Neural progenitor cell (in vitro differentiated cells): ENCODE results near the gene TPCN1. TPM values are rescaled to one million over a fixed set of nuclear protein-coding genes. Genes with fewer than 3 reads are reported as not detected.

Experiments
- DNase-seq: peaks from one replicate; pipeline ENCODE4 v3.0.0-alpha.2; 2016; ENCODE audit warnings: low spot score
- H2AFZ ChIP-seq: fragments of 200-600 bp; sonication (generic); replicated peaks from 2 replicates; pipeline ENCODE4 v1.6.1; 2016; ENCODE audit warnings: antibody characterized with exemption
- H3F3A ChIP-seq: fragments of 200-600 bp; sonication (generic); 2 replicates; pipeline ENCODE4 v1.6.1; 2016; ENCODE audit warnings: antibody characterized with exemption, low read depth
- H3K27ac ChIP-seq: fragments of 200-600 bp; sonication (generic); 2 replicates; pipeline ENCODE4 v1.5.1; 2016; ENCODE audit warnings: mild to moderate bottlenecking
- H3K27me3 ChIP-seq: fragments of 200-600 bp; sonication (generic); 2 replicates; pipeline ENCODE4 v1.6.1; 2016; ENCODE audit warnings: mild to moderate bottlenecking, moderate library complexity
- H3K36me3 ChIP-seq: fragments of 200-600 bp; sonication (generic); 2 replicates; pipeline ENCODE4 v1.5.1; 2016
- H3K4me1 ChIP-seq: fragments of 200-600 bp; sonication (generic); 2 replicates; pipeline ENCODE4 v1.6.1; 2016; ENCODE audit warnings: mixed run types
- H3K4me2 ChIP-seq: fragments of 200-600 bp; sonication (generic); 2 replicates; pipeline ENCODE4 v1.6.1; 2016
- H3K4me3 ChIP-seq: fragments of 200-600 bp; sonication (generic); 2 replicates; pipeline ENCODE4 v1.5.1; 2016
- H3K79me2 ChIP-seq: fragments of 200-600 bp; sonication (generic); 2 replicates; pipeline ENCODE4 v1.6.1; 2016; ENCODE audit warnings: low read depth
- H3K9ac ChIP-seq: fragments of 200-600 bp; sonication (generic); 2 replicates; pipeline ENCODE4 v1.6.1; 2016
- H3K9me3 ChIP-seq: fragments of 200-600 bp; sonication (generic); 2 replicates; pipeline ENCODE4 v1.5.1; 2016; ENCODE audit warnings: low read depth
- H4K20me1 ChIP-seq: fragments of 200-600 bp; sonication (generic); 2 replicates; pipeline ENCODE4 v1.6.1; 2016; ENCODE audit warnings: low read depth
- H3K27ac Mint-ChIP-seq: 3 replicates; pipeline ENCODE4 v1.8.0; 2021; ENCODE audit warnings: mixed read lengths
- H3K27me3 Mint-ChIP-seq: 2 replicates; pipeline ENCODE4 v1.8.0; 2022; ENCODE audit warnings: low read depth, mild to moderate bottlenecking, inconsistent platforms, moderate library complexity, mixed read lengths; ENCODE audit not compliant: insufficient read depth
- H3K36me3 Mint-ChIP-seq: 3 replicates; pipeline ENCODE4 v1.8.0; 2021; ENCODE audit warnings: mixed read lengths
- H3K4me1 Mint-ChIP-seq: 3 replicates; pipeline ENCODE4 v1.8.0; 2021; ENCODE audit warnings: mixed read lengths
- H3K4me3 Mint-ChIP-seq: 3 replicates; pipeline ENCODE4 v1.8.0; 2021; ENCODE audit warnings: mild to moderate bottlenecking, moderate library complexity, mixed read lengths
- H3K9me3 Mint-ChIP-seq: 3 replicates; pipeline ENCODE4 v1.8.0; 2020; ENCODE audit warnings: mixed read lengths
- EZH2 ChIP-seq: fragments of 200-600 bp; sonication (generic); IDR thresholded peaks from 2 replicates; pipeline ENCODE4 v1.6.1; 2017; ENCODE audit warnings: antibody characterized with exemption, mild to moderate bottlenecking, moderate library complexity
- EZH2phosphoT487 ChIP-seq: fragments of 200-600 bp; sonication (generic); IDR thresholded peaks from 2 replicates; pipeline ENCODE4 v1.6.1; 2017; ENCODE audit warnings: antibody characterized with exemption
- total RNA-seq: library from RNA; depleted of rRNA; stranded (reverse); fragments of >200 nt; gene quantifications from 2 replicates; pipeline ENCODE4 v1.2.3, GENCODE V29; 2015; ENCODE audit warnings: low replicate concordance
- TF ChIP-seq, protein P1 (sequence below): fragments of 200-600 bp; sonication (generic); IDR thresholded peaks from 2 replicates; pipeline ENCODE4 v1.5.1; 2017; ENCODE audit warnings: antibody characterized with exemption, mild to moderate bottlenecking

Gene TPCN1
- total RNA-seq, 1 donor from 2014 or later: 12.2 TPM

GRCh38 chr12:113250045-113250444 lies 28.8 kb downstream of the TPCN1 start:
- Histone ChIP-seq H3K27me3 (no peaks in the 10 kb centered on the region), H3K9ac (no peak overlapping the region), H3F3A (peaks cover 11% of the 10 kb centered on the region), H3K36me3 (no peaks in the 10 kb centered on the region), H3K4me2 (no peak overlapping the region), H3K27ac (no peak overlapping the region), H3K4me3 (no peak overlapping the region), H4K20me1 (no peaks in the 10 kb centered on the region), H3K79me2 (no peaks in the 10 kb centered on the region), H3K4me1 (peaks cover 20% of the 10 kb centered on the region), H2AFZ (no peak overlapping the region), H3K9me3 (no peaks in the 10 kb centered on the region)
- no peak for DNase-seq
- TF ChIP-seq EZH2 (no peak), EZH2phosphoT487 (no peak)
- TF ChIP-seq, protein P1, sequence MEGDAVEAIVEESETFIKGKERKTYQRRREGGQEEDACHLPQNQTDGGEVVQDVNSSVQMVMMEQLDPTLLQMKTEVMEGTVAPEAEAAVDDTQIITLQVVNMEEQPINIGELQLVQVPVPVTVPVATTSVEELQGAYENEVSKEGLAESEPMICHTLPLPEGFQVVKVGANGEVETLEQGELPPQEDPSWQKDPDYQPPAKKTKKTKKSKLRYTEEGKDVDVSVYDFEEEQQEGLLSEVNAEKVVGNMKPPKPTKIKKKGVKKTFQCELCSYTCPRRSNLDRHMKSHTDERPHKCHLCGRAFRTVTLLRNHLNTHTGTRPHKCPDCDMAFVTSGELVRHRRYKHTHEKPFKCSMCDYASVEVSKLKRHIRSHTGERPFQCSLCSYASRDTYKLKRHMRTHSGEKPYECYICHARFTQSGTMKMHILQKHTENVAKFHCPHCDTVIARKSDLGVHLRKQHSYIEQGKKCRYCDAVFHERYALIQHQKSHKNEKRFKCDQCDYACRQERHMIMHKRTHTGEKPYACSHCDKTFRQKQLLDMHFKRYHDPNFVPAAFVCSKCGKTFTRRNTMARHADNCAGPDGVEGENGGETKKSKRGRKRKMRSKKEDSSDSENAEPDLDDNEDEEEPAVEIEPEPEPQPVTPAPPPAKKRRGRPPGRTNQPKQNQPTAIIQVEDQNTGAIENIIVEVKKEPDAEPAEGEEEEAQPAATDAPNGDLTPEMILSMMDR: no peak
- H3K4me3 Mint-ChIP-seq: no peak overlapping the region
- no peak overlapping the region for H3K27ac Mint-ChIP-seq
- H3K36me3 Mint-ChIP-seq: peaks cover 11% of the 10 kb centered on the region
- peaks cover 3% of the 10 kb centered on the region for H3K9me3 Mint-ChIP-seq
- peaks cover 17% of the 10 kb centered on the region for H3K27me3 Mint-ChIP-seq
- peaks cover 28% of the 10 kb centered on the region for H3K4me1 Mint-ChIP-seq

DNA sequence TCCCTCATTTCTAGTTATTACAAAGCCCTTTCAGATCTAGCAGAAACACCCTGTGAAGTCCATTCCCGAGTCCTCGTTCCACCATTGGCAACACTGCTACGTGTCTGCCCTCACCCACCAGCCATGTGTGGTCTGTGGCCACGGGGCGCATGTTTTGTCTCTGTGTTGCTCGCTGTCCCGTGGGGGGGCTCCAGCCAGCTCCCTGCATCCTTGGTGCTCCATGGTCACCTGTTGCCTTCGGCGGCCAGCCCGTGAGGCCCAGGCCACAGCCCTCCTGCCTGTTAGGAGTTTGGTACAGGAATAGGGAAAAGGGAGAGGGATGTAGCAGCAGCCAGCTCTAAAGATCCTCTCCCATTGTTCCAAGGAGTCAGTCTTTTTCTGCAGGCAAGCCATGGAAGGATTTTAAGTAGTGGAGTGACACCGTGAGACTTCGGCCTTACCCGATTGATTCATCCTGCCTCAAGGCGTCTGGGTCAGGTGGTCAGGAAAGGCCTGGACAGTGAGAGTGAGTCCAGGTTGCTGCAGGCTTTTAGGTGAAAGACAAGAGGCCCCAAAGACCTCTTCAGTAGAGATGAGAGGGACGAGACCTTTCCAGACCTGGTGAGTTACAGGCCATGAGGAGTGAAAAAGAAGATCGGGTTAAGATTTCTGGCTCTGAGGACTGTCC lies 30.3 kb downstream of the TPCN1 start:
- Histone ChIP-seq H3K4me1 (peaks cover 9% of the 10 kb centered on the region), H3K9ac (no peak overlapping the region), H3K4me2 (no peak overlapping the region), H3K4me3 (no peak overlapping the region), H3K27ac (no peak overlapping the region), H3K36me3 (no peaks in the 10 kb centered on the region), H3K9me3 (no peaks in the 10 kb centered on the region), H3K79me2 (no peaks in the 10 kb centered on the region), H2AFZ (no peak overlapping the region), H4K20me1 (no peaks in the 10 kb centered on the region), H3F3A (no peaks in the 10 kb centered on the region), H3K27me3 (no peaks in the 10 kb centered on the region)
- Mint-ChIP-seq H3K4me1 (peaks cover 17% of the 10 kb centered on the region), H3K36me3 (peaks cover 11% of the 10 kb centered on the region), H3K9me3 (peaks cover 3% of the 10 kb centered on the region), H3K4me3 (no peak overlapping the region), H3K27me3 (peaks cover 14% of the 10 kb centered on the region), H3K27ac (no peak overlapping the region)
- no peak for DNase-seq
- no peak for TF ChIP-seq EZH2

DNA sequence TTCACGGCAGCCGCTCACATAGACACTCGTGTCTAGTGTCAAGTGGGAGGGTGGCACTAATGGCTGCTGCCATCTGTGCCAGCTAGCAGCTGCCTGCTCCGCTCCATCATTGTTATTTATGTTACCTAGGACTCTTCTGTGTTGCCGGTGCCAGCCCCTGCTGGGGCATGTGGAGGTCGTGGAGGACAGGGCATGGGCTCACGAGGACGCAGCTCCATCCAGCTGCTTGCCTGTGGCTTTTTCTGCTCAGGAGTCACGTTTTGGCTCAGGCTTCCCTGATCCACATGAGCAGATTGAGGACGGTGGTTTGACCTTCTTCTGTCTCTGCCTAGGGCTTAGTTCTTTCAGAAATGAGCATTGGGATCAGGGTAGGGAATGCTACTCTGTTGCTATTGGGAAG lies 31.2 kb downstream of the TPCN1 start:
- Histone ChIP-seq H3K27ac (no peak overlapping the region), H3K27me3 (no peaks in the 10 kb centered on the region), H4K20me1 (no peaks in the 10 kb centered on the region), H3K79me2 (no peaks in the 10 kb centered on the region), H3K9ac (no peak overlapping the region), H3F3A (no peaks in the 10 kb centered on the region), H3K4me3 (no peak overlapping the region), H3K36me3 (no peaks in the 10 kb centered on the region), H3K9me3 (no peaks in the 10 kb centered on the region), H3K4me1 (peaks cover 2% of the 10 kb centered on the region), H3K4me2 (no peak overlapping the region), H2AFZ (no peak overlapping the region)
- Mint-ChIP-seq H3K4me3 (no peak overlapping the region), H3K4me1 (peaks cover 7% of the 10 kb centered on the region), H3K9me3 (peaks cover 3% of the 10 kb centered on the region), H3K27me3 (peaks cover 14% of the 10 kb centered on the region), H3K27ac (no peak overlapping the region), H3K36me3 (peaks cover 11% of the 10 kb centered on the region)
- no peak for TF ChIP-seq EZH2phosphoT487
- TF ChIP-seq, protein P1: no peak
- TF ChIP-seq EZH2: no peak
- DNase-seq: no peak

DNA sequence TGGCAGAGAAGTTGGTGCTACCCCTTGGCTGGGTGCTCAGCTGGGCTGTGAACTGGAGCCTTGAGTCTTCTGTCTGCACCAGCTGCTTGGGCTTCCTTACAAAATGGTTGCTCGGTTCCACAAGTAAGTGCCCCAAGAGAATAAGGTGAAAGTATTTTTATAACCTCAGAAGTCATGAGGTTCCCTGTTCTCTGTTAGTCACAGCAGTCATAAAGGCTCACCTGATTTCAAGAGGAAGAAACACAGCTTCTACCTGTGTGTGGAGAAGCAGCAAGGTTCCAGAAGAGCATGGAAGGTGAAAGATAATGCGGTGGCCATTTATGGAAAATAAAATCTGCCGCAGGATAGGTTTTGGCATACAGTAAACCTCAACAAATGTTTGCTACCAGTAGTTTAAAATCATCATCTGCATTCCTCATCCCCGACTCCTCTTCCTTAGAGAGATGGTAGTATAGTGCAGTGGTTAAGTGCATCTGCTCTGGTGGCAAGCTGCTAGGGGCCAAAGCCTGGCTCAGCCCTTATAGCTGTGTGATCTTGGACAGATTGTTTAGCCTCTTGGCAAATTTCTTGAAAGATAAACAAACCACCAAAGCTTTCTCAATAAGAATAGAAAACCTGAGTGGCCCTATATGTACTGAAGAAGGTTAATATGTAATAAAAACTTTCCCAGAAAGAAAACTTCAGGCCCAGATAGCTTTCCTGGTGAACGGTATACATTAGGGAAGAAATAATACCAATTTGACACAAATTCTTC lies 32.4 kb downstream of the TPCN1 start:
- no peaks in the 10 kb centered on the region for H4K20me1 ChIP-seq
- no peaks in the 10 kb centered on the region for H3K79me2 ChIP-seq
- H3K36me3 ChIP-seq: no peaks in the 10 kb centered on the region
- no peak overlapping the region for H3K9ac ChIP-seq
- no peak for DNase-seq
- H3K27ac ChIP-seq: no peak overlapping the region
- peaks cover 3% of the 10 kb centered on the region for H3K9me3 Mint-ChIP-seq
- H3F3A ChIP-seq: no peaks in the 10 kb centered on the region
- no peak overlapping the region for H3K4me3 Mint-ChIP-seq
- no peaks in the 10 kb centered on the region for H3K4me1 ChIP-seq
- H3K36me3 Mint-ChIP-seq: peaks cover 8% of the 10 kb centered on the region
- no peaks in the 10 kb centered on the region for H3K4me1 Mint-ChIP-seq
- no peak overlapping the region for H2AFZ ChIP-seq
- no peak overlapping the region for H3K4me3 ChIP-seq
- H3K27ac Mint-ChIP-seq: no peak overlapping the region
- no peak overlapping the region for H3K4me2 ChIP-seq
- no peak for TF ChIP-seq EZH2phosphoT487
- TF ChIP-seq, protein P1: no peak
- TF ChIP-seq EZH2: no peak
- H3K27me3 ChIP-seq: no peaks in the 10 kb centered on the region
- H3K27me3 Mint-ChIP-seq: peaks cover 14% of the 10 kb centered on the region
- H3K9me3 ChIP-seq: no peaks in the 10 kb centered on the region
